ENCODE measurements around the gene APOA5.

- TF ChIP-seq CTCF (conservative IDR thresholded peaks at IDR 0.05 in 1 of 2, IDR thresholded peaks at IDR 0.05 in 1 of 2; ENCODE audit: extremely low read depth in 1 of 2, insufficient read depth in 1 of 2, low read depth in 1 of 2, low read length in 2 of 2) (no peak), EZH2 (IDR thresholded peaks at IDR 0.05; ENCODE audit: borderline replicate concordance, low read length) (no peak)
These were observed 1.3 kb downstream of the APOA5 start for GRCh38 chr11:116790167-116791001.
